Ascending aorta (tissue), 2 donors: Measurements from ENCODE around the gene CYSRT1. TPM values are rescaled to one million over a fixed set of nuclear protein-coding genes. Genes with fewer than 3 reads are reported as not detected.
A peak's percentile ranks its signal among the peaks of the same experiment; 100 is the strongest.

Experiments used
- DNase-seq, 2 donors: peaks; one replicate each; pipeline ENCODE4 v3.0.0-alpha.2; 2019; ENCODE audit warnings: low spot score in 2 of 2
- H3K27ac ChIP-seq, 2 donors: fragments of 200-600 bp; sonication (generic); one replicate each; pipeline ENCODE4 v1.5.1; 2016 to 2017; ENCODE audit warnings: mild to moderate bottlenecking in 1 of 2
- H3K27me3 ChIP-seq: fragments of 200-600 bp; sonication (generic); one replicate; pipeline ENCODE4 v1.5.1; 2017
- H3K36me3 ChIP-seq, 2 donors: fragments of 200-600 bp; sonication (generic); one replicate each; pipeline ENCODE4 v1.5.1; 2016
- H3K4me1 ChIP-seq, 2 donors: fragments of 200-600 bp; sonication (generic); one replicate each; pipeline ENCODE4 v1.5.1; 2016 to 2017; ENCODE audit warnings: mild to moderate bottlenecking in 1 of 2
- H3K4me3 ChIP-seq, 2 donors: fragments of 200-600 bp; sonication (generic); one replicate each; pipeline ENCODE4 v1.5.1; 2016 to 2017; ENCODE audit warnings: mild to moderate bottlenecking in 1 of 2
- H3K9me3 ChIP-seq, 2 donors: fragments of 200-600 bp; sonication (generic); one replicate each; pipeline ENCODE4 v1.5.1; 2016
- intact Hi-C: fragments of 100-400 bp; cut with DNase I; formaldehyde crosslinking; loops from one replicate; pipeline ENCODE4 v1.15.1; 2023
- total RNA-seq: library from RNA; depleted of rRNA; stranded (reverse); fragments of >200 nt; gene quantifications from one replicate; pipeline ENCODE4 v1.1.0, GENCODE V29; 2016
- TF ChIP-seq, protein P1 (sequence below), 3 experiments: fragments of 200-600 bp in 2 of 3; fragments of 450-650 bp in 1 of 3; sonication (generic) in 2 of 3; IDR thresholded peaks; one replicate each; pipeline ENCODE4 v1.5.1; 2016 to 2019; ENCODE audit warnings: antibody characterized with exemption in 3 of 3, mild to moderate bottlenecking in 1 of 3, moderate library complexity in 1 of 3

CYSRT1 gene
- total RNA-seq, 1 donor from 2014 or later = not detected

DNA sequence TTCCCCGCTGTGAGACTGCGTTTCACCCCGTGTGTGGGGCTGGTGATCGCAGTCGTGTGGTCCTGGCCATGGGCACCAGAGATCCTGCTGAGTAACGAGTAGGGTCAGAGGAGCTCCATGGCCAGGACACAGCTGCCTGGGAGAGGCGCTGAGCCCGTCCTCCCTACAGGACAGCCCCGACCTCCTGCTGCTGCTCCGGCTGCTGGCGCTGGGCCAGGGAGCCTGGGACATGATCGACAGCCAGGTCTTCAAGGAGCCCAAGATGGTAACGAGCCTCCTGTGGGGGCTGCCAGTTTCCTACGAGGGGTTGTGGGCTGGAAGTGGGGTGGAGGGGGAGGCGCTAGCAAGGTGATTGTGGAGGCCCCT is 41.2 kb downstream of the CYSRT1 start:
- no peak for DNase-seq
- no peaks in the 10 kb centered on the region for H3K9me3 ChIP-seq
- H3K27me3 ChIP-seq = no peaks in the 10 kb centered on the region
- no peak overlapping the region for H3K27ac ChIP-seq
- peaks cover 27 to 55% of the 10 kb centered on the region in 2 donors for H3K36me3 ChIP-seq
- intact Hi-C loops = no loop called here
- TF ChIP-seq, protein P1, sequence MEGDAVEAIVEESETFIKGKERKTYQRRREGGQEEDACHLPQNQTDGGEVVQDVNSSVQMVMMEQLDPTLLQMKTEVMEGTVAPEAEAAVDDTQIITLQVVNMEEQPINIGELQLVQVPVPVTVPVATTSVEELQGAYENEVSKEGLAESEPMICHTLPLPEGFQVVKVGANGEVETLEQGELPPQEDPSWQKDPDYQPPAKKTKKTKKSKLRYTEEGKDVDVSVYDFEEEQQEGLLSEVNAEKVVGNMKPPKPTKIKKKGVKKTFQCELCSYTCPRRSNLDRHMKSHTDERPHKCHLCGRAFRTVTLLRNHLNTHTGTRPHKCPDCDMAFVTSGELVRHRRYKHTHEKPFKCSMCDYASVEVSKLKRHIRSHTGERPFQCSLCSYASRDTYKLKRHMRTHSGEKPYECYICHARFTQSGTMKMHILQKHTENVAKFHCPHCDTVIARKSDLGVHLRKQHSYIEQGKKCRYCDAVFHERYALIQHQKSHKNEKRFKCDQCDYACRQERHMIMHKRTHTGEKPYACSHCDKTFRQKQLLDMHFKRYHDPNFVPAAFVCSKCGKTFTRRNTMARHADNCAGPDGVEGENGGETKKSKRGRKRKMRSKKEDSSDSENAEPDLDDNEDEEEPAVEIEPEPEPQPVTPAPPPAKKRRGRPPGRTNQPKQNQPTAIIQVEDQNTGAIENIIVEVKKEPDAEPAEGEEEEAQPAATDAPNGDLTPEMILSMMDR (IDR thresholded peaks at IDR 0.05) = no peak
- H3K4me1 ChIP-seq = peaks cover 10 to 16% of the 10 kb centered on the region in 2 donors
- no peak overlapping the region for H3K4me3 ChIP-seq

DNA sequence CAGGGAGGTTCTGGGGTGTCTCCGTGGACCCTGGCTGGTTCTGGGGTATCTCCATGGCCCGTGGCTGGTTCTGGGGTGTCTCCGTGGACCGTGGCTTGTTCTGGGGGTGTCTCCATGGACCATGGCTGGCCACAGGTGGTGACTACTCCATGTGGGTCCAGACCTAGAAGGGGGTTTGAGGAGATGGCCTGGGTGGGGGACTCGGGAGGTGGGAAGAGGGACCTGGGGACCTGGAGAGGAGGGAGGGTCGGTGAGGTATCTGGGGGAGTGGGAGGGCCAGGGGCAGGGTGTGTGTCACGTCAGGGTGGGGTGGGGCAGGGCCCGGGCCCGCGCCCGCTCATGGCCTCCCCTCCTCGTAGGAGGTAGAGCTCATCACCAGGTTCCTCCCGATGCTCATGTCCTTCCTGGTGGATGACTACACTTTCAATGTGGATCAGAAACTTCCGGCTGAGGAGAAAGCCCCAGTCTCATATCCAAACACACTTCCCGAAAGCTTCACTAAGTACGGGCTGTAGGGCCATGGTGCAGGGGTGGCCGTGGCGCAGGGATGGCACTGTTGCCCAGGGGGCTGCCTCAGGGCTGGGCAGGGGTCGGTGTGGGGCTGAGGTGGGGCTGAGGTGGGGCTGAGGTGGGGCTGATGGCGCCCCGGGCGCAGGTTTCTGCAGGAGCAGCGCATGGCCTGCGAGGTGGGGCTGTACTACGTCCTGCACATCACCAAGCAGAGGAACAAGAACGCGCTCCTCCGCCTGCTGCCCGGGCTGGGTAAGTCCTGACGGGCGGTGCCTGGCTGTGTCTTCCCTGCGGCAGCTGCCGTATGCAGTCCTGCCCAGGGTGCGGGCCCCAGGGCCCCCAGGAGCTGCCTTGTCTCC is 41.8 kb downstream of the CYSRT1 start:
- Histone ChIP-seq H3K4me1 (peaks cover 10 to 20% of the 10 kb centered on the region in 2 donors), H3K9me3 (no peaks in the 10 kb centered on the region), H3K4me3 (no peak overlapping the region), H3K36me3 (peaks cover 27 to 57% of the 10 kb centered on the region in 2 donors), H3K27ac (peak overlapping the region in 1 of 2 donors; percentile 18), H3K27me3 (no peaks in the 10 kb centered on the region)
- no peak for DNase-seq
- intact Hi-C loops = no loop called here
- TF ChIP-seq, protein P1 (IDR thresholded peaks at IDR 0.05) = no peak

DNA sequence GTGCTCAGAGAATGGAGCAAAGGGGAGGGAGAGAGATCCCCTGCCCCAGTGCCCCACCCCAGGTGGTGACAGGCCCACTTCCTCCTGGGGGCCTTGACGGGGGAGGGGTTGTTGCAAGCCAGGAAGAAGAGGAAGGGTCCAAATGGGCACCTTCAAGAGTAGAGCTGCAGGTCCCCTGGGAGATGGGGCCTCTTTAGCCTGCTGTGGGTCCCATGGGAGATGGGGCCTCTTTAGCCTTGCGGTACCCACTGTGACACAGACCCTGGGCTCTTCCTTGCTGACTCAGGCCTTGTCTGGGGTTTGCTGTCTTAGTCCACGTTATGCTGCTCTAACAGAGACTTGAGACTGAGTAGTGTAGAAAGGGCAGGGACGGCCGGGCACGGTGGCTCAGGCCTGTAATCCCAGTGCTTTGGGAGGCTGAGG is 43.0 kb downstream of the CYSRT1 start:
- H3K4me3 ChIP-seq = no peak overlapping the region
- TF ChIP-seq, protein P1 (IDR thresholded peaks at IDR 0.05) = no peak
- H3K36me3 ChIP-seq = peaks cover 37 to 66% of the 10 kb centered on the region in 2 donors
- no peak for DNase-seq
- no peaks in the 10 kb centered on the region for H3K27me3 ChIP-seq
- intact Hi-C loops = loop anchor here (2.0 kb wide), 1 partner anchor 67 kb away; the partner anchor contains the start of gene TPRN
- no peaks in the 10 kb centered on the region for H3K9me3 ChIP-seq
- peaks cover 10 to 23% of the 10 kb centered on the region in 2 donors for H3K4me1 ChIP-seq
- H3K27ac ChIP-seq = peak overlapping the region in 1 of 2 donors; percentile 83

DNA sequence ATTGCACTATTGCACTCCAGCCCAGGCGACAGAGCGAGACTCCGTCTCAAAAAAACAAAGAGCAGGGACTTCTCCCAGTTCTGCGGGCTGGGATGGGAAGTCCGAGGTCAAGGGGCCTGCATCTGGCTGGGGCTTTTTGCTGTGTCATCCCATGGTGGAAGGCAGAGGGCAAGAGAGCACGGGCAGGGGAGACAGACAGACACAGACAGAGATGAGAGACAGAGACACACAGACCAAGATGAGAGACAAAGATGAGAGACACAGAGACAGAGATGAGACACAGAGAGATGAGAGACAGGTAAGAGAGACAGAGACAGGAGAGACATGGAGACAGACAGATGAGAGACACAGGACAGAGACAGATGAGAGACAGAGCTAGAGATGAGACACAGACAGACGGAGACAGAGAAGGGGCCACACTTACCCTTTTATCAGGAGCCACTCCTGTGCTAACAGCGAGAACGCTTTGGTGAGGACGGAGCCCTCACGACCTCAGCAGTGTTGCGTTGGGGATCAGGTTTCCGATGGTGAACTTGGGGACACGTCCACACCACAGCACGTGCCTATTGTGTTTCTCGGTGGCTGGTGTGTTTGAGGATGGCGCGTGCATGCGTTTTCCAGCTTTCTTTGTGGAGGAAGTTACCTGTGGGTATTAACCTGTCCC is 43.7 kb downstream of the CYSRT1 start:
- no peaks in the 10 kb centered on the region for H3K9me3 ChIP-seq
- intact Hi-C loops = loop anchor here (2.0 kb wide), 1 partner anchor 68 kb away; the partner anchor contains the start of gene TPRN
- H3K4me3 ChIP-seq = peak overlapping the region in 1 of 2 donors; percentile 25
- TF ChIP-seq, protein P1 (IDR thresholded peaks at IDR 0.05) = no peak
- no peak for DNase-seq
- peak overlapping the region; percentile 66 to 83 for H3K27ac ChIP-seq
- H3K27me3 ChIP-seq = no peaks in the 10 kb centered on the region
- H3K4me1 ChIP-seq = peaks cover 10 to 23% of the 10 kb centered on the region in 2 donors
- peaks cover 37 to 64% of the 10 kb centered on the region in 2 donors for H3K36me3 ChIP-seq

DNA sequence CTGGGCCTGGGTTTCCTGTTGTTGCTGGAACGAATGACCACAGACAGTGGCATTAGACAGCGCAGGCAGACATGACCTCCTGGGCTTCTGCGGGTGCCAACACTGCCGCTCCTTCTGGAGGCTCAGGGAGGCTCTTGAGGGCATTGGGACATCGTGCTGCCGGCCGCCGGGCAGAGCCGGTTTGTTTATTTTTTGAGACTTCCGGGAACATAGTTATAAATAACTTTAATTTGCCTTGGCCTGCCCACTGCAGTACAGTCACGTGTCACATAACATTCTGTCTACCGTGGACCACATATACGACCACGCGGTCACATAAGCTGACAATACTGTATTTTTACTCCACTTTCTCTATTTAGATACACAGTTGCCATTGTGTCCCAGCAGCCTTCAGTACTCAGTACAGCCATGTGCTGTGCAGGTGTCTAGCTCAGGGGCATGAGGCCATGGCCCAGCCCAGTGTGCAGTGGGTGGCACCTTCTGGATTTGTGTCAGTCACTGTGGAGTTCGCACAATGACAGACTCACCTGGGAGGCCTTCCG is 44.3 kb downstream of the CYSRT1 start:
- Histone ChIP-seq H3K4me1 (peaks cover 10 to 23% of the 10 kb centered on the region in 2 donors), H3K27ac (peak overlapping the region; percentile 66 to 83), H3K4me3 (peak overlapping the region; percentile 25 to 29), H3K9me3 (no peaks in the 10 kb centered on the region), H3K27me3 (no peaks in the 10 kb centered on the region), H3K36me3 (peaks cover 31 to 60% of the 10 kb centered on the region in 2 donors)
- intact Hi-C loops = loop anchor here (2.0 kb wide), 1 partner anchor 69 kb away; the partner anchor contains the start of gene TPRN
- peak; percentile 36 to 84 for DNase-seq
- TF ChIP-seq, protein P1 (IDR thresholded peaks at IDR 0.05) = no peak
